Thoracic aorta (tissue), 2 donors: ENCODE results near the gene YTHDC2. TPM values are rescaled to one million over a fixed set of nuclear protein-coding genes. Genes with fewer than 3 reads are reported as not detected.
A peak's percentile ranks its signal among the peaks of the same experiment; 100 is the strongest.

ENCODE experiments used
- ATAC-seq: fragments of 150-250 bp; one replicate; pipeline ENCODE4 v1.8.0; 2017; ENCODE audit warnings: low read depth; ENCODE audit not compliant: insufficient number of reproducible peaks, low FRiP score
- DNase-seq: peaks from one replicate; pipeline ENCODE4 v3.0.0-alpha.2; 2020; ENCODE audit warnings: low spot score
- H3K27ac ChIP-seq, 2 donors: fragments of 200-600 bp; sonication (generic); 1 replicate in 1 of 2; 2 replicates in 1 of 2; pipeline ENCODE4 v1.5.1; 2016; ENCODE audit warnings: mild to moderate bottlenecking in 2 of 2, moderate library complexity in 2 of 2
- H3K27me3 ChIP-seq: fragments of 200-600 bp; sonication (generic); replicated peaks from 2 replicates; pipeline ENCODE4 v1.6.0; 2016; ENCODE audit warnings: mild to moderate bottlenecking; ENCODE audit not compliant: insufficient read depth
- H3K36me3 ChIP-seq: fragments of 200-600 bp; sonication (generic); one replicate; pipeline ENCODE4 v1.5.1; 2016
- H3K4me1 ChIP-seq, 2 donors: fragments of 200-600 bp; sonication (generic); 1 replicate in 1 of 2; 2 replicates in 1 of 2; pipeline versions ENCODE4 v1.5.1 to v1.6.0; 2016; ENCODE audit warnings: low read depth in 2 of 2, mild to moderate bottlenecking in 1 of 2; ENCODE audit not compliant: control insufficient read depth in 1 of 2
- H3K4me3 ChIP-seq: fragments of 200-600 bp; sonication (generic); 2 replicates; pipeline ENCODE4 v1.5.1; 2016; ENCODE audit warnings: mild to moderate bottlenecking
- H3K9me3 ChIP-seq: fragments of 200-600 bp; sonication (generic); 2 replicates; pipeline ENCODE4 v1.5.1; 2016
- CTCF ChIP-seq: fragments of 200-600 bp; sonication (generic); IDR thresholded peaks from one replicate; pipeline ENCODE4 v1.5.1; 2019; ENCODE audit warnings: antibody characterized with exemption
- total RNA-seq, 2 donors: library from RNA; depleted of rRNA; stranded (reverse); fragments of >200 nt; gene quantifications; one replicate each; pipeline versions ENCODE4 v1.1.0 to v1.2.3, GENCODE V29; 2016

The YTHDC2 gene
- total RNA-seq, 2 donors from 2014 or later, result 30.3 to 38.9 TPM

GRCh38 chr5:113606298-113607134 lies 93.0 kb downstream of the YTHDC2 start:
- Histone ChIP-seq H3K4me1 (no peaks in the 10 kb centered on the region), H3K4me3 (no peak overlapping the region), H3K9me3 (no peaks in the 10 kb centered on the region), H3K36me3 (no peaks in the 10 kb centered on the region), H3K27ac (no peak overlapping the region), H3K27me3 (no peaks in the 10 kb centered on the region)
- DNase-seq, result no peak
- TF ChIP-seq CTCF, result peak; percentile 73
- no peak for ATAC-seq

GRCh38 chr5:113607361-113607760 lies 93.9 kb downstream of the YTHDC2 start:
- Histone ChIP-seq H3K4me3 (no peak overlapping the region), H3K27ac (no peak overlapping the region), H3K36me3 (no peaks in the 10 kb centered on the region), H3K27me3 (no peaks in the 10 kb centered on the region), H3K4me1 (no peaks in the 10 kb centered on the region), H3K9me3 (no peaks in the 10 kb centered on the region)
- ATAC-seq (no peak), DNase-seq (no peak)
- TF ChIP-seq CTCF, result no peak

GRCh38 chr5:113608113-113608596 lies 94.7 kb downstream of the YTHDC2 start:
- H3K27me3 ChIP-seq, result no peaks in the 10 kb centered on the region
- H3K27ac ChIP-seq, result no peak overlapping the region
- H3K36me3 ChIP-seq, result no peaks in the 10 kb centered on the region
- TF ChIP-seq CTCF, result no peak
- H3K4me1 ChIP-seq, result no peaks in the 10 kb centered on the region
- H3K4me3 ChIP-seq, result no peak overlapping the region
- DNase-seq, result no peak
- ATAC-seq, result no peak
- H3K9me3 ChIP-seq, result no peaks in the 10 kb centered on the region

- no peaks in the 10 kb centered on the region for H3K27me3 ChIP-seq
- H3K9me3 ChIP-seq, result no peaks in the 10 kb centered on the region
- H3K36me3 ChIP-seq, result no peaks in the 10 kb centered on the region
- DNase-seq (no peak), ATAC-seq (peak; percentile 52)
- H3K4me1 ChIP-seq, result no peaks in the 10 kb centered on the region
- no peak overlapping the region for H3K27ac ChIP-seq
- TF ChIP-seq CTCF, result peak; percentile 60
- H3K4me3 ChIP-seq, result no peak overlapping the region
Measured at GRCh38 chr5:113612060-113612496, 98.6 kb downstream of the YTHDC2 start.

GRCh38 chr5:113614191-113614590 lies 100.7 kb downstream of the YTHDC2 start:
- no peaks in the 10 kb centered on the region for H3K36me3 ChIP-seq
- no peak for TF ChIP-seq CTCF
- no peak for ATAC-seq
- no peaks in the 10 kb centered on the region for H3K9me3 ChIP-seq
- H3K4me3 ChIP-seq, result no peak overlapping the region
- DNase-seq, result no peak
- H3K27me3 ChIP-seq, result no peaks in the 10 kb centered on the region
- no peak overlapping the region for H3K27ac ChIP-seq
- no peaks in the 10 kb centered on the region for H3K4me1 ChIP-seq
